AG08395 (cell line): ENCODE measurements around the gene PEMT.
A peak's percentile ranks its signal among the peaks of the same experiment; 100 is the strongest.

ENCODE experiments used
- DNase-seq: peaks from one replicate; pipeline ENCODE4 v3.0.0; 2012; ENCODE audit warnings: mixed read lengths, low spot score

Gene PEMT

GRCh38 chr17:17570798-17571716 lies 20.5 kb downstream of the PEMT start:
- no peak for DNase-seq

DNA sequence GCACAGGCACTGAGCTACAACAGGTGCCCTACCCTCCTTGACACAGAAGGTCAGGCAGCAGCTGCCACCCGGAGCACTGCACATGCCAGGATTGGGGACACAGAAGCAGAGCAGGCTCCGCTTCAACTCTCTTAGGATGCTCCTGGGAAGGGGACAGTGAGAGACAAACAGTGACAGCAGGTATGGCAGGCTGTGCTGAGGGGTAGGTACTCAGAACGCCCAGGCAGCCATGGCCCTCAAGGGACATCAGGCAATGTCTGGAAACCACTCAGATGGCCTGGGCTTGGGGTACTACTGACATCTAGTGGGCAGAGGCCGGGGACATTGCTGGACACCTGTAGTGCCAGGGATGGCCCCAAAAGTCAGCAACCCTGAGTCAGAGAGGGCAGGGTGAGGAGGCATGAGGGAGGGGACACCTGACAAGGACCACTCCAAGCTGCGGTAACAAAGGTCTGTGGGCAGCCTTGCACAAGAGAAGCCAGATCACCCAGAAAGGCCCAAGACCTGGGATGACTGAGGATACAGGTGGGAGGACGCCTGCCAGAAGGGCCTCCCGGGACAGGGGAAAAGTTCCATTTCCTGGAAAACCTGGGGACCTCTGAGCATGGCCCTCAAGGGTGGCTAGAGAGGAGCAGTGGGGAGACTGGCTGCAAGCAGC lies 21.2 kb downstream of the PEMT start:
- peak; percentile 61 for DNase-seq

GRCh38 chr17:17569691-17570090 lies 21.8 kb downstream of the PEMT start:
- no peak for DNase-seq

- DNase-seq, result peak; percentile 76
Measured at GRCh38 chr17:17568772-17569195, 22.7 kb downstream of the PEMT start.

- DNase-seq, result no peak
Measured at GRCh38 chr17:17567631-17568030, 23.9 kb downstream of the PEMT start.

GRCh38 chr17:17566896-17567513 lies 24.5 kb downstream of the PEMT start:
- DNase-seq, result no peak

DNA sequence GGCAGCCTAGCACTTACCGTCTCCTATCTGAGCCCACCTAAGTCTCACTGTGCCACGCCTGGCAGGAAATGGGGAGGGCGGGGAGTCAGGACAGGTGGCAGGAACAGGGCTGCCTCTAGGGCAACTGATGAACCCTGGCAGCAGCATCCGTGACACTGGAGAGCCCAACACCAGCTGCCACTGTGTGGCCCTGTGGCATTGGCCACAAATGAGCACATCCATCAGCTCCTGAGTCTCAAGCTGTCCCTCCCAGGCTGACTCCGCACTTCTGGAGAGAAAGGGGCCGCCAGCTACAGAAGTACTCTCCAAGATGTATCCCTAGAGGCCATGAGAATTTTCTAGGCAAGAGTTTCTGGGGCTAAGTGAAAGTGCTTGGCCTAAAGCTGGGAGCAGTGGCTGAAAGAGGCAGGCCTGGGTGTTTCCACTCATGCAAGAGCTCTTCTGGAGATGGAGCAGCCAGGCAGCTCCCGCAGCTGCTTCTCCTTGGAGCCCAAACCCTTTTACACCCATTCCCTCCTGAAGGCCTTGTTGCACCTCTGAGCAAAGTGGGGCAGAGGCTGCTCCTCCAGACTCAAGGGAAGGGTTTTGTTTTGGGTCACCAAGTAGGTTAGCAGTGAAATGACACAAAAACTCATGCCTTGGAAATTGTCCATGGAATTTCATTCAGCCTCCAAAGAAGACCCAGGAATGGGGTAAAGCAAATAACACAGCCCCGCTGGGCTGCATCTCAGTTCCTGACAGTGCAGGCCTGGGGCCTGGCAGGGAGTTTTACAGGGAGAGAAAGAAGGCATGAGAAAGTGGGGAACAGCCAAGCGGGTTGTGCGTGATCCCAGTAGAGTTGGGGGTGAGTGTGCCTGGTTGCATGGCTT lies 25.8 kb downstream of the PEMT start:
- no peak for DNase-seq

DNA sequence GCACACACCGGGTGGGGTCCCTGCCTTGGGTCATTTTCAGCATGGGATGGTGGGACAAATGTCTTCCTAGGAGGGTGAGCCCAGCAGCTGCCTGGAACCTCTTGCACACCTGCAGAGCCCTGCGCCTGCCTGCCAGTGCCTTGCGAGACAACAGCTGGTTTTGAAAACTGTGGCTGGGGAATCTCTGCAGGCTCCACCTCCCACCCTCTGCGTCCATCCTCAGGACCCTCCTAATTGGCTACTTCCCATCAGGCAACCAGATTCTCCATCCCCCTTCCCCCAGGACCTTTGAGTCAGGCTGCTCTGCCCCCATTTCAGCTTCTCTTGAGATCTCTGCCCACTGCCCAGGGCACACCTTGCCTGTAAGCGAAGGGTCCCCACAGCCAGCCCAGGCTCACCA lies 26.6 kb downstream of the PEMT start:
- no peak for DNase-seq

DNA sequence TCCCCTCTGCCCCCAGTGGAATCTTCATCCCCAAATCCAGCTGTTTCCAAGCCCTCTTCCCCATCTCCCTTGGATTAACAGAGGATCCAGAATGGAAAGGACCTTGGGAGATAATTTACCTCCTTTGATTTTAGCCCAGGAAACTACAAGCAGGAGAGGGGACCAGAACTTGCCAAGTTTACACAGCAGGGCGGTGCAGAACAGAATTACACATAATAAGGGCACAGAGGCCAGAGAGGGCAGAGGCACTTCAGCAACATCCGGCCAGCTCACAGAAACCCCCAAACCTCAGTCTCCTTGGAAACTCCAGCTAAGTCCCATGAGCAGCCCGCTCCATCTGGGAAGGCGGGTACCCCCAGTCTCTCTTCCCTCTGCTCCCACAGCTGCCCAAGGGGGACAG lies 27.2 kb downstream of the PEMT start:
- DNase-seq, result no peak

- no peak for DNase-seq
Measured at GRCh38 chr17:17563530-17563929, 28.0 kb downstream of the PEMT start.

GRCh38 chr17:17562146-17562511 lies 29.4 kb downstream of the PEMT start:
- no peak for DNase-seq

GRCh38 chr17:17561408-17562145 lies 29.9 kb downstream of the PEMT start:
- no peak for DNase-seq

- DNase-seq, result no peak
Measured at GRCh38 chr17:17560975-17561374, 30.5 kb downstream of the PEMT start.

GRCh38 chr17:17560167-17560566 lies 31.3 kb downstream of the PEMT start:
- DNase-seq, result no peak

- no peak for DNase-seq
Measured at GRCh38 chr17:17559164-17559563, 32.3 kb downstream of the PEMT start.

DNA sequence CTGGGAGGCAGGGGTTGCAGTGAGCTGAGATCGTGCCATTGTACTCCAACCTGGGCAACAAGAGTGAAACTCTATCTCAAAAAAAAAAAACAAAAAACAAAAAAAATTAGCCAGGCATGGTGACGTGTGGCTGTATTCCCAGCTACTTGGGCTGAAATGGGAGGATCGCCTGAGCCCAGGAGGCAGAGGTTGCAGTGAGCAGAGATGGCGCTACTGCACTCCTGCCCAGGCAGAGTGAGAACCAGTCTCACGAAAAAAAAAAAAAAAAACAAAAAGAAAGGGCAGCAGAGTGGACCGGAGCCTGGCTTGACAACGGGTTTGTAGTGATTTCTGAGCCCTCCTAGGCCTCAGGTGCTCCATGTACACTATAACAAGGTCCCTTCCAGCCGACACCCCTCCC lies 33.1 kb downstream of the PEMT start:
- no peak for DNase-seq

DNA sequence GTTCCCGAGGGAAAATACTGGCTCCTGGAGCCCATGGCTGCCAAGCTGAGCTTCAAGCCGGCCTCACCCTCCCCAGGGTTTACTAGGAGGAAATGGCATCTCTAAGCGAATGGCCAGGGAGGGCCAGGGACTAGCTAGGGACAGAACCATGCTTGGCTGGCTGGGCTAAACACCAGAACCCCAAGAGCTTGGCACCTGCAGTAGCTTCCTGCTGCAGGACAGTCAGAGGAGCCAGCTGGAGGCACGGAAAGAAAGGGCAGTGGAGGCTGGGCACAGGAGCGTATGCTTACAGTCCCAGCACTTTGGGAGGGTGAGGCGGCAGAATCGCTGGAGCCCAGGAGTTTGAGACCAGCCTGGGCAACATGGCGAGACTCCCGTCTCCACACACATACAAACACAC lies 33.7 kb downstream of the PEMT start:
- DNase-seq, result no peak

GRCh38 chr17:17556671-17557070 lies 34.8 kb downstream of the PEMT start:
- DNase-seq, result no peak

GRCh38 chr17:17555906-17556305 lies 35.6 kb downstream of the PEMT start:
- DNase-seq, result no peak

GRCh38 chr17:17555151-17555550 lies 36.4 kb downstream of the PEMT start:
- DNase-seq, result no peak

- no peak for DNase-seq
Measured at GRCh38 chr17:17554266-17554665, 37.2 kb downstream of the PEMT start.
